Naive thymus-derived CD4-positive, alpha-beta T cell (primary cell): ENCODE measurements around the gene ANKMY2. TPM values are rescaled to one million over a fixed set of nuclear protein-coding genes. Genes with fewer than 3 reads are reported as not detected.

Experiments used
- ATAC-seq: fragments of 150-1000 bp; cut with Tn5 transposase; 2 replicates; pipeline ENCODE4 v1.10.0; 2021; ENCODE audit warnings: mild to moderate bottlenecking, moderate library complexity
- CTCF ChIA-PET: fragments of 350-600 bp; sonication (Branson Sonifier 250); formaldehyde crosslinking; loops from one replicate; lab custom pipeline; 2021; ENCODE audit warnings: antibody characterized with exemption; lab: Charles Lee
- POLR2A ChIA-PET: fragments of 350-600 bp; sonication (Branson Sonifier 250); formaldehyde crosslinking; loops from one replicate; lab custom pipeline; 2021; ENCODE audit warnings: antibody characterized with exemption, inconsistent platforms; lab: Charles Lee
- DNase-seq, 9 donors: peaks; one replicate each; pipeline versions ENCODE4 v3.0.0 to v3.0.0-alpha.2; 2020 to 2022; ENCODE audit warnings: mixed read lengths in 1 of 9
- H3K27ac ChIP-seq: one replicate; pipeline ENCODE4 v1.7.0; 2013; ENCODE audit warnings: mild to moderate bottlenecking, low read depth, low read length, moderate library complexity
- H3K27me3 ChIP-seq, 2 donors: one replicate each; pipeline ENCODE4 v1.7.0; 2013; ENCODE audit warnings: low read length in 2 of 2, mild to moderate bottlenecking in 2 of 2, moderate library complexity in 2 of 2; ENCODE audit not compliant: control insufficient read depth in 2 of 2, insufficient read depth in 2 of 2
- H3K36me3 ChIP-seq, 3 experiments: 1 replicate in 2 of 3; 2 replicates in 1 of 3; pipeline ENCODE4 v1.7.0; 2013; ENCODE audit warnings: low read length in 3 of 3, mild to moderate bottlenecking in 3 of 3, moderate library complexity in 1 of 3; ENCODE audit not compliant: insufficient read depth in 3 of 3, control insufficient read depth in 2 of 3
- H3K4me1 ChIP-seq, 2 donors: one replicate each; pipeline ENCODE4 v1.7.0; 2013; ENCODE audit warnings: low read length in 2 of 2, mild to moderate bottlenecking in 2 of 2, moderate library complexity in 1 of 2; ENCODE audit not compliant: control insufficient read depth in 2 of 2, insufficient read depth in 2 of 2
- H3K4me3 ChIP-seq: 2 replicates; pipeline ENCODE4 v1.7.0; 2013; ENCODE audit warnings: mild to moderate bottlenecking, low read length
- H3K9me3 ChIP-seq, 3 experiments: 1 replicate in 2 of 3; 2 replicates in 1 of 3; pipeline ENCODE4 v1.7.0; 2013; ENCODE audit warnings: low read length in 3 of 3; ENCODE audit not compliant: control insufficient read depth in 2 of 3
- H3K27ac Mint-ChIP-seq, 9 donors: one replicate each; pipeline ENCODE4 v1.8.0; 2020 to 2022; ENCODE audit warnings: mixed read lengths in 9 of 9, mild to moderate bottlenecking in 8 of 9, moderate library complexity in 5 of 9, inconsistent platforms in 2 of 9
- H3K27me3 Mint-ChIP-seq, 5 donors: one replicate each; pipeline ENCODE4 v1.8.0; 2021 to 2022; ENCODE audit warnings: mixed read lengths in 5 of 5, mild to moderate bottlenecking in 1 of 5
- H3K36me3 Mint-ChIP-seq, 5 donors: one replicate each; pipeline ENCODE4 v1.8.0; 2020 to 2022; ENCODE audit warnings: mixed read lengths in 5 of 5, mild to moderate bottlenecking in 3 of 5, inconsistent platforms in 1 of 5
- H3K4me1 Mint-ChIP-seq, 7 donors: one replicate each; pipeline ENCODE4 v1.8.0; 2020 to 2022; ENCODE audit warnings: mixed read lengths in 7 of 7, mild to moderate bottlenecking in 3 of 7, inconsistent platforms in 1 of 7
- H3K4me3 Mint-ChIP-seq, 10 donors: one replicate each; pipeline ENCODE4 v1.8.0; 2020 to 2022; ENCODE audit warnings: mild to moderate bottlenecking in 10 of 10, mixed read lengths in 10 of 10, moderate library complexity in 6 of 10, inconsistent platforms in 2 of 10
- H3K9me3 Mint-ChIP-seq, 11 donors: one replicate each; pipeline ENCODE4 v1.8.0; 2020 to 2022; ENCODE audit warnings: mixed read lengths in 11 of 11, mild to moderate bottlenecking in 4 of 11, inconsistent platforms in 1 of 11, moderate library complexity in 1 of 11
- intact Hi-C, 2 donors: fragments of 100-400 bp; cut with micrococcal nuclease; formaldehyde crosslinking; loops; one replicate each; pipeline ENCODE4 v1.15.1; 2023
- polyA plus RNA-seq, 2 donors: library from polyadenylated mRNA; unstranded; fragments of 300-500 nt; fragmentation: Illumina TruSeq; gene quantifications; one replicate each; pipeline ENCODE4 v1.2.3, GENCODE V29; 2021
- total RNA-seq, 6 experiments: library from RNA in 5 of 6; stranded (reverse) in 5 of 6; gene quantifications; 1 replicate in 5 of 6; 2 replicates in 1 of 6; pipeline ENCODE4 v1.2.3 and lab custom pipeline; 2021 to 2026

ANKMY2 gene
- total and polyA plus RNA-seq, 7 experiments from 2014 or later, result 6.3 to 16.4 (median 11.8) TPM

GRCh38 chr7:16564909-16565426, 80.6 kb downstream of the ANKMY2 start:
- POLR2A ChIA-PET, result no interaction called here
- H3K36me3 ChIP-seq, result no peaks in the 10 kb centered on the region
- no peaks in the 10 kb centered on the region for H3K27me3 ChIP-seq
- no peak overlapping the region for H3K27ac ChIP-seq
- Mint-ChIP-seq H3K4me3 (peak overlapping the region in 8 of 10 donors; percentile 8 to 95 (median 48)), H3K27me3 (peaks cover 0 to 7% (median 4%) of the 10 kb centered on the region in 5 donors), H3K27ac (peak overlapping the region in 3 of 9 donors; percentile 17 to 93 (median 41)), H3K4me1 (peaks cover 4 to 31% (median 23%) of the 10 kb centered on the region in 7 donors), H3K36me3 (no peaks in the 10 kb centered on the region), H3K9me3 (no peaks in the 10 kb centered on the region)
- CTCF ChIA-PET, result interaction anchor here (0.6 to 2.3 kb wide), 18 partner anchors 11 to 884 kb away, joined by 3 to 28 read pairs (median 3); partner anchors contain the start of gene CRPPA
- ATAC-seq (peak; percentile 73), DNase-seq (peak in 6 of 9 donors; percentile 24 to 59 (median 52))
- no peaks in the 10 kb centered on the region for H3K9me3 ChIP-seq
- H3K4me1 ChIP-seq, result peaks cover 0 to 5% of the 10 kb centered on the region in 2 donors
- intact Hi-C loops, result loop anchor here (1.0 kb wide), 2 partner anchors 133 to 487 kb away; no protein-coding TSS in a partner anchor
- H3K4me3 ChIP-seq, result no peak overlapping the region

GRCh38 chr7:16564023-16564380, 81.6 kb downstream of the ANKMY2 start:
- peak in 1 of 9 donors; percentile 5 for DNase-seq
- H3K4me1 Mint-ChIP-seq, result peaks cover 4 to 31% (median 23%) of the 10 kb centered on the region in 7 donors
- Histone ChIP-seq H3K36me3 (no peaks in the 10 kb centered on the region), H3K9me3 (no peaks in the 10 kb centered on the region), H3K4me1 (peaks cover 0 to 5% of the 10 kb centered on the region in 2 donors), H3K4me3 (no peak overlapping the region), H3K27me3 (no peaks in the 10 kb centered on the region), H3K27ac (no peak overlapping the region)
- ChIA-PET POLR2A (interaction anchor here (0.6 kb wide), 1 partner anchor 55 kb away, joined by 4 read pairs; no protein-coding TSS in a partner anchor), CTCF (interaction anchor here (0.6 to 2.3 kb wide), 8 partner anchors 58 to 486 kb away, joined by 3 to 28 read pairs (median 4); partner anchors contain the start of gene CRPPA)
- peak; percentile 45 for ATAC-seq
- peaks cover 0 to 7% (median 4%) of the 10 kb centered on the region in 5 donors for H3K27me3 Mint-ChIP-seq
- peak overlapping the region in 6 of 10 donors; percentile 81 to 95 (median 89) for H3K4me3 Mint-ChIP-seq
- intact Hi-C loops, result no loop called here
- H3K27ac Mint-ChIP-seq, result peak overlapping the region in 5 of 9 donors; percentile 2 to 93 (median 85)
- H3K9me3 Mint-ChIP-seq, result no peaks in the 10 kb centered on the region
- H3K36me3 Mint-ChIP-seq, result no peaks in the 10 kb centered on the region

GRCh38 chr7:16563281-16564022, 82.1 kb downstream of the ANKMY2 start:
- Mint-ChIP-seq H3K36me3 (no peaks in the 10 kb centered on the region), H3K4me1 (peaks cover 4 to 31% (median 23%) of the 10 kb centered on the region in 7 donors), H3K4me3 (peak overlapping the region; percentile 16 to 95 (median 84)), H3K27me3 (peaks cover 0 to 4% (median 2%) of the 10 kb centered on the region in 5 donors), H3K27ac (peak overlapping the region; percentile 22 to 93 (median 74)), H3K9me3 (no peaks in the 10 kb centered on the region)
- intact Hi-C loops, result no loop called here
- Histone ChIP-seq H3K27me3 (no peaks in the 10 kb centered on the region), H3K36me3 (no peaks in the 10 kb centered on the region), H3K4me3 (peak overlapping the region; percentile 40), H3K9me3 (no peaks in the 10 kb centered on the region), H3K27ac (no peak overlapping the region), H3K4me1 (peaks cover 0 to 5% of the 10 kb centered on the region in 2 donors)
- ChIA-PET CTCF (interaction anchor here (0.6 to 1.7 kb wide), 2 partner anchors 143 to 350 kb away, joined by 3 to 5 read pairs; partner anchors contain the start of gene CRPPA), POLR2A (no interaction called here)
- DNase-seq, result peak in 5 of 9 donors; percentile 20 to 33 (median 26)
- ATAC-seq, result peak; percentile 75

GRCh38 chr7:16562456-16563220, 82.9 kb downstream of the ANKMY2 start:
- H3K27ac ChIP-seq, result no peak overlapping the region
- Mint-ChIP-seq H3K27me3 (no peaks in the 10 kb centered on the region), H3K4me1 (peaks cover 4 to 31% (median 23%) of the 10 kb centered on the region in 7 donors), H3K36me3 (no peaks in the 10 kb centered on the region), H3K4me3 (peak overlapping the region in 8 of 10 donors; percentile 75 to 95 (median 86)), H3K27ac (peak overlapping the region in 6 of 9 donors; percentile 22 to 93 (median 78)), H3K9me3 (no peaks in the 10 kb centered on the region)
- no peaks in the 10 kb centered on the region for H3K9me3 ChIP-seq
- no peak for ATAC-seq
- CTCF ChIA-PET, result interaction anchor here (0.5 to 0.6 kb wide), 2 partner anchors 349 to 480 kb away, joined by 3 to 5 read pairs; no protein-coding TSS in a partner anchor
- H3K36me3 ChIP-seq, result no peaks in the 10 kb centered on the region
- no peaks in the 10 kb centered on the region for H3K27me3 ChIP-seq
- POLR2A ChIA-PET, result no interaction called here
- peaks cover 0 to 5% of the 10 kb centered on the region in 2 donors for H3K4me1 ChIP-seq
- DNase-seq, result no peak
- no peak overlapping the region for H3K4me3 ChIP-seq
- intact Hi-C loops, result no loop called here

- CTCF ChIA-PET, result no interaction called here
- intact Hi-C loops, result no loop called here
These were observed 83.6 kb downstream of the ANKMY2 start for GRCh38 chr7:16561943-16562342.

More at GRCh38 chr7:16561943-16562342, 83.6 kb downstream of the ANKMY2 start:
- Histone ChIP-seq H3K9me3 (no peaks in the 10 kb centered on the region), H3K36me3 (no peaks in the 10 kb centered on the region), H3K4me3 (no peak overlapping the region), H3K27me3 (no peaks in the 10 kb centered on the region), H3K4me1 (peaks cover 0 to 5% of the 10 kb centered on the region in 2 donors), H3K27ac (no peak overlapping the region)
- no peaks in the 10 kb centered on the region for H3K36me3 Mint-ChIP-seq
- no peak overlapping the region for H3K4me3 Mint-ChIP-seq
- no peak for DNase-seq
- no peaks in the 10 kb centered on the region for H3K27me3 Mint-ChIP-seq
- no peaks in the 10 kb centered on the region for H3K9me3 Mint-ChIP-seq
- POLR2A ChIA-PET, result no interaction called here
- ATAC-seq, result no peak
- H3K4me1 Mint-ChIP-seq, result peaks cover 4 to 31% (median 23%) of the 10 kb centered on the region in 7 donors
- peak overlapping the region in 3 of 9 donors; percentile 21 to 84 (median 73) for H3K27ac Mint-ChIP-seq
